HG03103 (cell line): ENCODE measurements around the gene WDCP.
"Not testable (repeated sequence)": the region's sequence is repeated elsewhere in the genome, so short reads cannot be mapped to it uniquely, and the experiment has no call there.

Experiments
- ATAC-seq: cut with Tn5 transposase; IDR thresholded peaks from one replicate; pipeline ENCODE4 v1.9.1; 2021; ENCODE audit warnings: low read depth; ENCODE audit not compliant: unreplicated experiment

WDCP gene

GRCh38 chr2:24022975-24023575 lies 24.1 kb downstream of the WDCP start:
- no peak for ATAC-seq

- ATAC-seq = no peak
These were observed 24.7 kb downstream of the WDCP start for GRCh38 chr2:24022324-24022974.

GRCh38 chr2:24021122-24021998 lies 25.8 kb downstream of the WDCP start:
- no peak for ATAC-seq

- ATAC-seq = no peak
These were observed 26.9 kb downstream of the WDCP start for GRCh38 chr2:24020244-24020643.

- ATAC-seq = no peak
These were observed 27.5 kb downstream of the WDCP start for GRCh38 chr2:24019729-24020128.

- ATAC-seq = no peak
These were observed 28.9 kb downstream of the WDCP start for GRCh38 chr2:24018241-24018640.

GRCh38 chr2:24017711-24018110 lies 29.5 kb downstream of the WDCP start:
- ATAC-seq = no peak

GRCh38 chr2:24016853-24017703 lies 30.1 kb downstream of the WDCP start:
- ATAC-seq = no peak

- no peak for ATAC-seq
These were observed 30.8 kb downstream of the WDCP start for GRCh38 chr2:24016376-24016761.

GRCh38 chr2:24015562-24016375 lies 31.4 kb downstream of the WDCP start:
- no peak for ATAC-seq

- not testable (repeated sequence) for ATAC-seq
These were observed 32.3 kb downstream of the WDCP start for GRCh38 chr2:24014902-24015301.

- no peak for ATAC-seq
These were observed 34.5 kb downstream of the WDCP start for GRCh38 chr2:24012521-24013188.

GRCh38 chr2:24011250-24012104 lies 35.7 kb downstream of the WDCP start:
- no peak for ATAC-seq

GRCh38 chr2:24010477-24011249 lies 36.5 kb downstream of the WDCP start:
- ATAC-seq = no peak

GRCh38 chr2:24009680-24010476 lies 37.3 kb downstream of the WDCP start, which contains the start of gene MFSD2B:
TSS of gene MFSD2B (plus strand) at chr2:24010085. CDS start at chr2:24010097, 12 bp downstream.
- ATAC-seq = no peak

GRCh38 chr2:24009367-24009679 lies 37.9 kb downstream of the WDCP start:
- ATAC-seq = no peak
